Tibial nerve (tissue), 4 donors: Measurements from ENCODE around the gene NDUFS7. TPM values are rescaled to one million over a fixed set of nuclear protein-coding genes. Genes with fewer than 3 reads are reported as not detected.

ENCODE experiments used
- DNase-seq, 2 donors: peaks; one replicate each; pipeline ENCODE4 v3.0.0-alpha.2; 2019; ENCODE audit warnings: low spot score in 2 of 2
- H3K27ac ChIP-seq, 4 donors: fragments of 200-600 bp; sonication (generic) in 3 of 4; one replicate each; pipeline ENCODE4 v1.5.1; 2017 to 2019; ENCODE audit warnings: mild to moderate bottlenecking in 1 of 4
- H3K27me3 ChIP-seq, 2 donors: fragments of 200-600 bp; sonication (generic) in 1 of 2; one replicate each; pipeline versions ENCODE4 v1.5.1 to v1.6.0; 2017 to 2019
- H3K36me3 ChIP-seq, 3 donors: fragments of 200-600 bp; sonication (generic); one replicate each; pipeline ENCODE4 v1.5.1; 2018 to 2019
- H3K4me1 ChIP-seq, 4 donors: fragments of 200-600 bp; sonication (generic) in 3 of 4; one replicate each; pipeline ENCODE4 v1.5.1; 2017 to 2019
- H3K4me3 ChIP-seq, 4 donors: fragments of 200-600 bp; sonication (generic) in 3 of 4; one replicate each; pipeline ENCODE4 v1.5.1; 2017 to 2019; ENCODE audit warnings: mild to moderate bottlenecking in 1 of 4, moderate library complexity in 1 of 4
- H3K9me3 ChIP-seq, 4 donors: fragments of 200-600 bp; sonication (generic) in 3 of 4; one replicate each; pipeline ENCODE4 v1.5.1; 2017 to 2019
- EP300 ChIP-seq, 2 donors: sonication (generic); formaldehyde crosslinking; IDR thresholded peaks; one replicate each; pipeline ENCODE4 v1.6.1; 2017; ENCODE audit warnings: antibody characterized with exemption in 2 of 2, mild to moderate bottlenecking in 1 of 2
- POLR2A ChIP-seq, 2 donors: fragments of 450-650 bp; IDR thresholded peaks; one replicate each; pipeline ENCODE4 v1.6.1; 2017; ENCODE audit warnings: antibody characterized with exemption in 2 of 2, mild to moderate bottlenecking in 2 of 2, moderate library complexity in 2 of 2
- WGBS, 2 donors: methylation state at CpG; one replicate each; pipeline ENCODE4 v1.1.5; 2018; 5-methylcytosine and 5-hydroxymethylcytosine counted together
- total RNA-seq, 4 donors: library from RNA; depleted of rRNA; stranded (reverse); fragments of >200 nt; gene quantifications; one replicate each; pipeline ENCODE4 v1.1.0, GENCODE V29; 2016
- TF ChIP-seq, protein P1 (sequence below), 5 experiments: fragments of 200-600 bp in 3 of 5; fragments of 450-650 bp in 2 of 5; sonication (generic) in 3 of 5; IDR thresholded peaks; one replicate each; pipeline ENCODE4 v1.5.1; 2016 to 2019; ENCODE audit warnings: antibody characterized with exemption in 5 of 5, mild to moderate bottlenecking in 3 of 5, moderate library complexity in 2 of 5

The NDUFS7 gene
- total RNA-seq, 4 donors from 2014 or later: 146 to 162 (median 151) TPM

DNA sequence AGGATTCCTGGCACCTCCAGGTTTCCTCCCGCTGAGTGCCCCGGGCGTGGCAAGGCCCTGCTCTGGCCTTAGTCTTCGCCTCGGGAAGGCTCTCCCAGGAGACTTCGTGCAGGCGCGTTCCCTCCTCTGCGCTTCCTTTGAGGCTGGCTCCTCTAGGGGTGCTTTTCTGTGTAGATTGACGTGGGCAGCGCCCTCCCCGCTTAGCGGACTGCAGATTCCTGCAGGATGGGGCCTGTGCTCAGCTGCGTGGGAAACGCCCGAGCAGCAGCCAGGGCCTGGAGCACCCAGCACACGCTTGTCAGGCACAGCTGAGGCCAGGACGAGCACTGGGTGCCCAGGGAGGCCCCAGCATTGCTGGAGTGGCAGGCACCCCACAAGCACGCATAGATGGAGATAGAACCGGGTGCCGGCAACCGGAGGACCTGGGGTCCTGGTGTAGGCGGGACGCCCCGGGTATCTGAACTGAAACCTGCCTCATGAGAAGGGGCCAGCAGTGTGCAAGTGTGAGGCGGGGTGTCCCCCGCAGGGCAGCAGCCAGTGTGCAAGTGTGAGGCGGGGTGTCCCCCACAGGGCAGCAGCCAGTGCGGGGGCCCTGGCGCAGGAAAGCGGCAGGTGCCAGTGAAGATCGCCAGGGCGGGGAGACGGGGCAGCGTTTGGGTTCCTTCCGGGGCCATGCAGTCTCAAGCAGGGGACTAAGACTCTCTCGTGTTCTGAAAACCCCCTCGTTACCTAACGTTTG is 3.4 kb downstream of the NDUFS7 start:
- peaks cover 0 to 35% (median 14%) of the 10 kb centered on the region in 4 donors for H3K4me1 ChIP-seq
- H3K9me3 ChIP-seq: no peaks in the 10 kb centered on the region
- 83 to 89% methylated on average over 24 to 39 of the region's 39 CpGs for WGBS, 2 donors
- H3K27ac ChIP-seq: peak overlapping the region in 2 of 4 donors; percentile 14 to 68
- DNase-seq: no peak
- peak in 1 of 2 donors; percentile 30 for TF ChIP-seq POLR2A (IDR thresholded peaks at IDR 0.05)
- TF ChIP-seq EP300 (IDR thresholded peaks at IDR 0.05): peak in 1 of 2 donors; percentile 7
- TF ChIP-seq, protein P1, sequence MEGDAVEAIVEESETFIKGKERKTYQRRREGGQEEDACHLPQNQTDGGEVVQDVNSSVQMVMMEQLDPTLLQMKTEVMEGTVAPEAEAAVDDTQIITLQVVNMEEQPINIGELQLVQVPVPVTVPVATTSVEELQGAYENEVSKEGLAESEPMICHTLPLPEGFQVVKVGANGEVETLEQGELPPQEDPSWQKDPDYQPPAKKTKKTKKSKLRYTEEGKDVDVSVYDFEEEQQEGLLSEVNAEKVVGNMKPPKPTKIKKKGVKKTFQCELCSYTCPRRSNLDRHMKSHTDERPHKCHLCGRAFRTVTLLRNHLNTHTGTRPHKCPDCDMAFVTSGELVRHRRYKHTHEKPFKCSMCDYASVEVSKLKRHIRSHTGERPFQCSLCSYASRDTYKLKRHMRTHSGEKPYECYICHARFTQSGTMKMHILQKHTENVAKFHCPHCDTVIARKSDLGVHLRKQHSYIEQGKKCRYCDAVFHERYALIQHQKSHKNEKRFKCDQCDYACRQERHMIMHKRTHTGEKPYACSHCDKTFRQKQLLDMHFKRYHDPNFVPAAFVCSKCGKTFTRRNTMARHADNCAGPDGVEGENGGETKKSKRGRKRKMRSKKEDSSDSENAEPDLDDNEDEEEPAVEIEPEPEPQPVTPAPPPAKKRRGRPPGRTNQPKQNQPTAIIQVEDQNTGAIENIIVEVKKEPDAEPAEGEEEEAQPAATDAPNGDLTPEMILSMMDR (IDR thresholded peaks at IDR 0.05): no peak
- no peaks in the 10 kb centered on the region for H3K27me3 ChIP-seq
- H3K4me3 ChIP-seq: no peak overlapping the region
- H3K36me3 ChIP-seq: peaks cover 2 to 58% (median 14%) of the 10 kb centered on the region in 3 donors

DNA sequence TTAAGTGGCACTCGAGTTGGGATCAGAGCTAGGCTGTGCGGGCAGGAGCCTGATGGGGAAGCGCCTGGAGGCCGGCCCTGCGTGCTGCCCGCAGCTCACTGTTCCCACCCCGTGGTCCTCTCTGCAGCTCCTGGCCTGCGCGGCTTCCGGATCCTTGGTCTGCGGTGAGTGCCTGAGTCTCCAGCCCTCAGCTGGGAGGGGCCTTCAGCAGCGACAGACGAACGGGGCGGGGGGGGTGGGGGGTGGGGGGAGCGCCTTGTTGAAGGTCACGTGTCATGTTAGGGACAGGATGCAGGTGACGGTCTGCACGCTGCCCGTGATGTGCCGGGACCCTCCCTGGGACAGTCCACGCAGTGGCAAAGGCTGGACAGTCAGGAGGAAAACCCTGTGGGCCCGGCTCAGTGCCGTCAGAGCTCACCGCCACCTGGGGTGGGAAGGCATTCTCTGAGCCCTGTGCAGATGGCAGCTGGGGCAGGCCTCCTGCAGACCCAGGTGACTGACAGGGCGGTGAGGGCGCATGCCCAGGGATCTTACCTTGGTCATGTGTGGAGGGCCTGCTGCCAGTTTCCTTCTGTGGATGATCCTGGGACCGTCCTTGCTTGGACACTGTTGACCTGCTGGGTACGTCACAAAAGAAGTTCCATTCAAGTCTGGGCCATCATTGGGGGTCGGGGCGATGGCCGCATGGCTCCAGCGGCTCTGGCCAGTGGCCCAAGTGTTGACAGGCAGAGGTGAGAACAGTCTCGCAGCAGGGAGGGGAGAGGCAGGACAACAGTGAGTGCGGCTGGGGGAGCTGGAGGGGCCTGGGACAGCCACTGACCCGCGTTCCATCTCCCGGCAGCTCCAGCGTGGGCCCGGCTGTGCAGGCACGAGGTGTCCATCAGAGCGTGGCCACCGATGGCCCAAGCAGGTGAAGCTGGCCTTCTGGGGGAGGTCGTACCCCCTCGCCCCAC is 4.3 kb downstream of the NDUFS7 start:
- Histone ChIP-seq H3K4me3 (no peak overlapping the region), H3K4me1 (peaks cover 0 to 35% (median 14%) of the 10 kb centered on the region in 4 donors), H3K27ac (peak overlapping the region in 2 of 4 donors; percentile 14 to 68), H3K27me3 (no peaks in the 10 kb centered on the region), H3K36me3 (peaks cover 4 to 66% (median 15%) of the 10 kb centered on the region in 3 donors), H3K9me3 (no peaks in the 10 kb centered on the region)
- TF ChIP-seq, protein P1 (IDR thresholded peaks at IDR 0.05): no peak
- TF ChIP-seq POLR2A (IDR thresholded peaks at IDR 0.05) (no peak), EP300 (IDR thresholded peaks at IDR 0.05) (no peak)
- DNase-seq: no peak
- 85 to 86% methylated on average over 32 to 38 of the region's 45 CpGs for WGBS, 2 donors

DNA sequence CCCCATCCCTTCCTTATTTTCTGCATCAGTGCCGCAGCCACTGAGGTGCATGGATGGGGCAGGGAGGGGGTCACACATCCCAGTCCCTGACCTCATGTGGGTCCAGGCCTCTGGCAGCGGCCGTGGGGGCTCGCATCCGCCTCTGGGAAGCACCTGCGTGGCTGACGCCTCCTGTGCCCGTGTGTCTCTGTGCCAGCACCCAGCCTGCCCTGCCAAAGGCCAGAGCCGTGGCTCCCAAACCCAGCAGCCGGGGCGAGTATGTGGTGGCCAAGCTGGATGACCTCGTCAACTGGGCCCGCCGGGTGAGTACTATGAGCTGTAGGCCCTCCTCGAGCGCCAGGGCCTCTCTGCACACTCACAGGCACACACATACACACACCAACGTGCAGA is 4.9 kb downstream of the NDUFS7 start:
- DNase-seq: no peak
- peaks cover 4 to 73% (median 20%) of the 10 kb centered on the region in 3 donors for H3K36me3 ChIP-seq
- 90 to 93% methylated on average over 11 to 17 of the region's 17 CpGs for WGBS, 2 donors

DNA sequence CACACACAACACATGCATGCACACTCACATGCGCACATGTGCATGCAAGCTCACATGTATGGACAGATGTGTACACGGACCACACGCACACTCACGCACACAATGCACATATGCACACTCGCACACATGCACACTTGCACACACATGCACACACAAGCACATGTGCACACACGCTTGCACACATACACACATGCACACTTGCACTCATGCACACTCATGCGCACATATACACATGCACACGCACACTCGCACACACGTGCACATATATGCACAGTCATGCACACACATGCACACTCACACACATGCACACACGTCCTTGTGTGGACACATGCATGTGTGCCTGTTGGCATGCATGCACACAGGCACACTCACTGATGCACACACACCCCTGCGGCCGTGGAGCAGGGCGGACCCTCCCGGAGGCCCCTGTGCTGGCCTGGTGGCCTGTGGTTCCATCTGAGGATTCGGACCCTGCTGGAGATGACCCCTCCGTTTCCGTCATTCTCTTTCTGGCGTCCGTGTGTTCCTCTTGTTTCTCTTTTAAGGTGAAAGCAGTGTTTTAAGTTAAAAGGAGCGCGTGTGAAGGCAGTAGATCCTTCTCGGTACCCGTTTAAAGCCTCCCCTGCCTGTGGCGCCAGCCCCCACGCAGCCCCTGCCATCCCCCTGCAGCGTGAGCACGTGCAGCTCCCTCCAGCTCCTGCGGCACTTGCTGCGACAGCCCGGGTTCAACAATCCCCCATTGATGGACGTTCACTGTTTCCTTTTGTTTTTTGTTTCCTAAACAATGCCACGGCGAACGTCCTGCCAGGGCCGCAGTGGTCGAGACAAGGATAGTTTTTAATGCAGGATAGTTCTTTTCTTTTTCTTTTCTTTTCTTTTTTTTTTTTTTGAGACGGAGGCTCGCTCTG is 5.6 kb downstream of the NDUFS7 start:
- Histone ChIP-seq H3K4me3 (no peak overlapping the region), H3K4me1 (peaks cover 0 to 33% (median 11%) of the 10 kb centered on the region in 4 donors), H3K36me3 (peaks cover 4 to 79% (median 20%) of the 10 kb centered on the region in 3 donors), H3K9me3 (no peaks in the 10 kb centered on the region), H3K27me3 (no peaks in the 10 kb centered on the region), H3K27ac (peak overlapping the region in 2 of 4 donors; percentile 4 to 38)
- WGBS, 2 donors: 78 to 82% methylated on average over 38 of the region's 39 CpGs
- TF ChIP-seq, protein P1 (IDR thresholded peaks at IDR 0.05): no peak
- TF ChIP-seq POLR2A (IDR thresholded peaks at IDR 0.05) (no peak), EP300 (IDR thresholded peaks at IDR 0.05) (no peak)
- no peak for DNase-seq

More for the DNA sequence above, 4.9 kb downstream of the NDUFS7 start:
- no peaks in the 10 kb centered on the region for H3K27me3 ChIP-seq
- H3K4me3 ChIP-seq: no peak overlapping the region
- TF ChIP-seq POLR2A (IDR thresholded peaks at IDR 0.05): no peak
- no peak for TF ChIP-seq EP300 (IDR thresholded peaks at IDR 0.05)
- TF ChIP-seq, protein P1 (IDR thresholded peaks at IDR 0.05): no peak
- H3K4me1 ChIP-seq: peaks cover 0 to 35% (median 14%) of the 10 kb centered on the region in 4 donors
- H3K27ac ChIP-seq: peak overlapping the region in 1 of 4 donors; percentile 68
- H3K9me3 ChIP-seq: no peaks in the 10 kb centered on the region
